ENCODE data around the gene PRR19. TPM values are rescaled to one million over a fixed set of nuclear protein-coding genes. Genes with fewer than 3 reads are reported as not detected.

The PRR19 gene
- total RNA-seq, 1 donor = 0.86 TPM

DNA sequence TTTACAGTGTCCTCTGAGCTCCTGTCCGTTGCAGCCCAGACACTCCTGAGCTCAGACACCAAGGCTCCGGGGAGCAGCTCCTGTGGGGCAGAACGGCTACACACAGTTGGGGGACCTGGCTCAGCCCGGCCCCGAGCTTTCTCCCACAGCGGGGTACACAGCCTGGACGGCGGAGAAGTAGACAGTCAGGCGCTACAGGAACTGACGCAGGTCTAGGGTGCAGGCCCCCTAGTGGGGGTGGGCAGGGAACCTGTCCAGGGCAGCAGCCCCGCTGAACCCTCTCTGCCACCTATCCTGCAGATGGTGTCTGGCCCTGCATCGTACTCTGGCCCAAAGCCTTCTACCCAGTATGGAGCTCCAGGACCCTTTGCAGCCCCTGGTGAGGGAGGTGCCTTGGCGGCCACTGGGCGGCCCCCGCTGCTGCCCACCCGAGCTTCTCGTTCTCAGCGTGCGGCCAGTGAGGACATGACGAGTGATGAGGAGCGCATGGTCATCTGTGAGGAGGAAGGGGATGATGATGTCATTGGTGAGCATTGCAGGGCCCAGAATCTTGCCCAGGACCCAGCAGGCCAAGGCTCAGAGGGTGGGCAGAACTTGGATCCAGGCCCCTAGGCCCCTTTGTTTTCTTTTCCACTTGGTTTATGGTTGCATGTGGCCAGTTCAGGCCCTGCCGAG lies 12.9 kb upstream of the PRR19 start:
- TF ChIP-seq, protein P1, sequence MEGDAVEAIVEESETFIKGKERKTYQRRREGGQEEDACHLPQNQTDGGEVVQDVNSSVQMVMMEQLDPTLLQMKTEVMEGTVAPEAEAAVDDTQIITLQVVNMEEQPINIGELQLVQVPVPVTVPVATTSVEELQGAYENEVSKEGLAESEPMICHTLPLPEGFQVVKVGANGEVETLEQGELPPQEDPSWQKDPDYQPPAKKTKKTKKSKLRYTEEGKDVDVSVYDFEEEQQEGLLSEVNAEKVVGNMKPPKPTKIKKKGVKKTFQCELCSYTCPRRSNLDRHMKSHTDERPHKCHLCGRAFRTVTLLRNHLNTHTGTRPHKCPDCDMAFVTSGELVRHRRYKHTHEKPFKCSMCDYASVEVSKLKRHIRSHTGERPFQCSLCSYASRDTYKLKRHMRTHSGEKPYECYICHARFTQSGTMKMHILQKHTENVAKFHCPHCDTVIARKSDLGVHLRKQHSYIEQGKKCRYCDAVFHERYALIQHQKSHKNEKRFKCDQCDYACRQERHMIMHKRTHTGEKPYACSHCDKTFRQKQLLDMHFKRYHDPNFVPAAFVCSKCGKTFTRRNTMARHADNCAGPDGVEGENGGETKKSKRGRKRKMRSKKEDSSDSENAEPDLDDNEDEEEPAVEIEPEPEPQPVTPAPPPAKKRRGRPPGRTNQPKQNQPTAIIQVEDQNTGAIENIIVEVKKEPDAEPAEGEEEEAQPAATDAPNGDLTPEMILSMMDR (IDR thresholded peaks at IDR 0.05; ENCODE audit: insufficient read depth, low read depth, low read length) = no peak
- H3K4me3 ChIP-seq (ENCODE audit: low read depth, low read length) = no peak overlapping the region
- DNase-seq (ENCODE audit: low read depth) = no peak

DNA sequence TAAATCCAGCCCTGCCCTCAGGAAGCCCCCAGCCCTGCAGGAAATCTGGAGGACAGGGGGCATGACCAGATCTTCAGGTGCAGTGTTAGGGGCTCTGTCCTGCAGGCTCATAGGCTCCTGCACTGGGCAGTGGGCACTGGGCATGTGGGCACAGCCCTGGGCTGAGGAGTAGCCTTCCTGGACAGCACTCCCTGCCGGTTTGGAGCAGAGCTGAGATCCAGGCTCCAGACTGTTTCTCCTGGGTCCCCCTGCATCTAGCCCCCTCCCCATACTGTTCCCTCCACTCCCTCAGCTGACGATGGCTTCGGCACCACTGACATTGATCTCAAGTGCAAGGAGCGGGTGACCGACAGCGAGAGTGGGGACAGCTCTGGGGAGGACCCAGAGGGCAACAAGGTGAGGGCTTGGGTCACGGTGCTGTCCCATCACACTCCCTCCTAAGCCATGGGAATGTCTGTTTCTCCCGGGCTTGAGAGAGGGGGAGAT lies 12.3 kb upstream of the PRR19 start:
- TF ChIP-seq, protein P1 (IDR thresholded peaks at IDR 0.05; ENCODE audit: insufficient read depth, low read depth, low read length) = no peak
- H3K4me3 ChIP-seq (ENCODE audit: low read depth, low read length) = no peak overlapping the region
- no peak for DNase-seq (ENCODE audit: low read depth)

DNA sequence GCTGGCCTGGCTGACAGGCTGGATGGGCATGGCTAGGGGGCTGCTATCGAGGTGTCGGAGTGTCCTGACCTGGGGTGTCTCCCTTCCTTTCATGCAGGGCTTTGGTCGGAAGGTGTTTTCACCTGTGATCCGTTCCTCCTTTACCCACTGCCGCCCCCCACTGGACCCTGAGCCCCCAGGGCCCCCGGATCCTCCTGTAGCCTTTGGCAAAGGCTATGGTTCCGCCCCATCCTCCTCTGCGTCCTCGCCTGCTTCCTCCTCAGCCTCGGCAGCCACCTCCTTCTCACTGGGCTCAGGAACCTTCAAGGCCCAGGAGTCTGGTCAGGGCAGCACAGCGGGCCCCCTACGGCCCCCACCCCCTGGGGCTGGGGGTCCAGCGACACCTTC lies 11.8 kb upstream of the PRR19 start:
- TF ChIP-seq, protein P1 (IDR thresholded peaks at IDR 0.05; ENCODE audit: insufficient read depth, low read depth, low read length) = no peak
- H3K4me3 ChIP-seq (ENCODE audit: low read depth, low read length) = no peak overlapping the region

DNA sequence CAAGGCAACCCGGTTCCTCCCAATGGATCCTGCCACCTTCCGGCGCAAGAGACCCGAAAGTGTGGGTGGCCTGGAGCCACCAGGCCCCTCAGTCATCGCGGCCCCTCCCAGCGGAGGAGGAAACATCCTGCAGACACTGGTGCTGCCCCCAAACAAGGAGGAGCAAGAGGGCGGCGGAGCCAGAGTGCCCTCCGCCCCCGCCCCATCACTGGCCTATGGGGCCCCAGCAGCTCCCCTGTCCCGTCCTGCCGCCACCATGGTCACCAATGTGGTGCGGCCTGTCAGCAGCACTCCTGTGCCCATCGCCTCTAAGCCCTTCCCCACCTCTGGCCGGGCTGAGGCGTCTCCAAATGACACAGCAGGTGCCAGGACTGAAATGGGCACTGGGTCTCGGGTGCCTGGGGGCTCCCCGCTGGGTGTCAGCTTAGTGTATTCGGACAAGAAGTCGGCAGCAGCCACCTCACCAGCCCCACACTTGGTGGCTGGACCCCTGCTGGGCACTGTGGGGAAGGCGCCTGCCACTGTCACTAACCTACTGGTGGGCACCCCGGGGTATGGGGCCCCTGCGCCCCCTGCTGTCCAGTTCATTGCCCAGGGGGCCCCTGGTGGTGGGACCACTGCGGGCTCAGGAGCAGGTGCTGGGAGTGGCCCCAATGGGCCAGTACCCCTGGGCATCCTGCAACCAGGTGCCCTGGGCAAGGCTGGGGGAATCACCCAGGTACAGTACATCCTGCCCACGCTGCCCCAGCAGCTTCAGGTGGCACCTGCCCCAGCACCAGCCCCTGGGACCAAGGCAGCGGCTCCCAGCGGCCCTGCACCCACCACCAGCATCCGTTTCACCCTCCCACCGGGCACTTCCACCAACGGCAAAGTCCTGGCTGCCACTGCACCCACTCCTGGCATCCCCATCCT lies 11.2 kb upstream of the PRR19 start:
- H3K4me3 ChIP-seq (ENCODE audit: low read depth, low read length) = no peak overlapping the region
- no peak for DNase-seq (ENCODE audit: low read depth)
- TF ChIP-seq, protein P1 (IDR thresholded peaks at IDR 0.05; ENCODE audit: insufficient read depth, low read depth, low read length) = peak; percentile 59

More for the DNA sequence above, 11.8 kb upstream of the PRR19 start:
- no peak for DNase-seq (ENCODE audit: low read depth)

DNA sequence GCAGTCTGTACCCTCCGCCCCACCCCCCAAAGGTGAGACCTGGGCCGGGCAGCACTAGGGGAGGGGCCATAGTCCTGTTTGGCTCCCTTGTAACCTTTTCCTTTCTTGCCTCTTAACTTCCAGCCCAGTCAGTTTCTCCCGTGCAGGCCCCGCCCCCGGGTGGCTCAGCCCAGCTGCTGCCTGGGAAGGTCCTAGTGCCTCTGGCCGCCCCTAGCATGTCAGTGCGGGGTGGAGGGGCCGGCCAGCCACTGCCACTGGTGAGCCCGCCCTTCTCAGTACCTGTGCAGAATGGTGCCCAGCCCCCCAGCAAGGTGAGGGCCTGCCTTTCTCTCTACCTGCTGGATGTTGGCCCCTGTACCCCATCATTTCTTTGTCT lies 10.5 kb upstream of the PRR19 start:
- TF ChIP-seq, protein P1 (IDR thresholded peaks at IDR 0.05; ENCODE audit: insufficient read depth, low read depth, low read length) = no peak
- DNase-seq (ENCODE audit: low read depth) = no peak
- H3K4me3 ChIP-seq (ENCODE audit: low read depth, low read length) = no peak overlapping the region

DNA sequence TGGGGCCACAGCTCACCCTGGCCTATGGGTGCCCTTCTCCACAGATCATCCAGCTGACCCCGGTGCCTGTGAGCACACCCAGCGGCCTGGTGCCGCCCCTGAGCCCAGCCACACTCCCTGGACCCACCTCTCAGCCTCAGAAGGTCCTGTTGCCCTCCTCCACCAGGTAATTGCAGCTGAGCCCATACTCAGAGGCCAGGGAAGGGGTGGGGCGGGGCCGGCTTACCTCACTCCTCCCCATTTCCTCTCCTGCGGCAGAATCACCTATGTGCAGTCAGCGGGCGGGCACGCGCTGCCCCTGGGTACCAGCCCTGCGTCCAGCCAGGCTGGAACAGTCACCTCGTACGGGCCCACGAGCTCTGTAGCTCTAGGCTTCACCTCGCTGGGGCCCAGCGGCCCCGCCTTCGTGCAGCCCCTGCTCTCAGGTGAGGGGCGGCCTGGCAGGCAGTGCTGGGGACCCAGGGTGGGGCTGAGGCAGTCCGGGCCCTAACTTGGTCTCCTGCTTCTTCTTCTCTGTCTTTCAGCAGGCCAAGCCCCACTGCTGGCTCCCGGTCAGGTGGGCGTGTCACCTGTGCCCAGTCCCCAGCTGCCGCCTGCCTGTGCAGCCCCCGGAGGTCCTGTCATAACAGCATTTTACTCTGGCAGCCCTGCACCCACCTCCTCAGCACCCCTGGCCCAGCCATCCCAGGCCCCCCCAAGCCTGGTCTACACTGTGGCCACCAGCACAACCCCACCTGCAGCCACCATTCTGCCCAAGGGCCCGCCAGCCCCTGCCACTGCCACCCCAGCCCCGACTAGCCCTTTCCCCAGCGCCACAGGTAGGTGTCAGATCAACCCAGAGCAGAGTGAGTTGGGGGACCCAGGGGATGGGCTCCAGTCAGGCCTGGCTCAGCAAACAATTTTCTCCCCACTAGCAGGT lies 9.6 kb upstream of the PRR19 start:
- H3K4me3 ChIP-seq (ENCODE audit: low read depth, low read length) = no peak overlapping the region
- no peak for DNase-seq (ENCODE audit: low read depth)
- TF ChIP-seq, protein P1 (IDR thresholded peaks at IDR 0.05; ENCODE audit: insufficient read depth, low read depth, low read length) = no peak
